Urinary bladder (tissue), 4 donors: ENCODE results near the gene ARHGAP26. TPM values are rescaled to one million over a fixed set of nuclear protein-coding genes. Genes with fewer than 3 reads are reported as not detected.

Source experiments
- DNase-seq: peaks from one replicate; pipeline ENCODE4 v3.0.0-alpha.2; 2015; ENCODE audit errors: extremely low spot score
- H3K27ac ChIP-seq: one replicate; pipeline ENCODE4 v1.5.1; 2013; ENCODE audit warnings: low read depth, mild to moderate bottlenecking, moderate library complexity
- H3K36me3 ChIP-seq: one replicate; pipeline ENCODE4 v1.6.1; 2013; ENCODE audit warnings: mild to moderate bottlenecking, moderate library complexity; ENCODE audit not compliant: insufficient read depth
- H3K4me1 ChIP-seq: one replicate; pipeline ENCODE4 v1.6.1; 2013; ENCODE audit warnings: mild to moderate bottlenecking, moderate library complexity; ENCODE audit not compliant: insufficient read depth
- H3K4me3 ChIP-seq: one replicate; pipeline ENCODE4 v1.5.1; 2013; ENCODE audit warnings: low read depth, low read length
- WGBS: extraction: QIAGEN DNeasy Blood & Tissue Kit; methylation state at CpG from one replicate; pipeline ENCODE4 v1.1.7; 2013; 5-methylcytosine and 5-hydroxymethylcytosine counted together
- polyA plus RNA-seq: library from polyadenylated mRNA; stranded (reverse); fragments of 200-250 nt; gene quantifications from one replicate; pipeline ENCODE4 v1.2.3, GENCODE V29; 2013
- total RNA-seq: library from RNA; depleted of rRNA; stranded (reverse); fragments of >200 nt; gene quantifications from one replicate; pipeline ENCODE4 v1.2.3, GENCODE V29; 2014
- donor health status: healthy with polysubstance abuse.
- donor health status: healthy.

ARHGAP26 gene
- total and polyA plus RNA-seq, 2 donors: 5.7 to 54.2 TPM

DNA sequence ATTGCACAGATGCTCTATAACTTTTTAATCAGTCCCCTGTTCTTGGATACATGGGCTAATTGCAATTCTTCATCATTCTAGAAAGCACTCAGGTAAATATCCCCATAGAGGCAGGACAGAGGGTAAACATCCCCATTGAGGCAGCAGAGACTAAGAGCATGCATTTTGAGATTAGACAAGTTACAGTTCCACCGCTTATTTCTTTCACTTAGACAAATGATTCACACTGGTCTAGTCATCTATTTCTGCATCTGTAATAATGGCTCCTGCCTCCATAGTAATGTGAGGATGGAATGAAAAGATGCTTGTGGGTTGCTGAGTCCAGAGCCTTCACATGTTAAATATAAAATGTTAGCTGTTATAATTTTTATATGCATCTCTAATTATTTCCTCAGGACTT, 276.9 kb downstream of the ARHGAP26 start:
- no peak for DNase-seq
- Histone ChIP-seq H3K36me3 (no peaks in the 10 kb centered on the region), H3K27ac (no peak overlapping the region), H3K4me3 (no peak overlapping the region), H3K4me1 (no peaks in the 10 kb centered on the region)
- WGBS: 88% methylated on average over 1 of the region's 1 CpG

DNA sequence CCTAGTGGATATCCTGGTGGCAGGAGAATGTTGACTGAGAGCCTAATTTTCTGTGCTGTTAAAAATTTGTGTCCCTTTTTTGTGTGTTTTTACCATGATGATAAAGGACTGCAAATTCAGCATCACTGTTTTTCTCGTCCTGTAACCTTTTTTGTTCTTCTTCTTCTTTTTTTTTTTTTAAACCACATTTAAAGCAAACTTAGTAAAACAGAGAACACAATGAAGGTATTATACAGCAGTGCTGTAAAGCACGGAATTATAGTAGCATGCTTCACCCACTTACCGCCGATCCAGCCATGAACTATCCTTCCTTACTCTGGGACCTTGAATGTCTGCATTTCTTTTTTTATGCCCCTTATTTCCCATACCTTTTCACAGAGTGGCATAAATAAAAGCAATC, 280.0 kb downstream of the ARHGAP26 start:
- no peak for DNase-seq
- 92% methylated on average over 4 of the region's 4 CpGs for WGBS
- Histone ChIP-seq H3K4me3 (no peak overlapping the region), H3K36me3 (no peaks in the 10 kb centered on the region), H3K27ac (no peak overlapping the region), H3K4me1 (no peaks in the 10 kb centered on the region)

DNA sequence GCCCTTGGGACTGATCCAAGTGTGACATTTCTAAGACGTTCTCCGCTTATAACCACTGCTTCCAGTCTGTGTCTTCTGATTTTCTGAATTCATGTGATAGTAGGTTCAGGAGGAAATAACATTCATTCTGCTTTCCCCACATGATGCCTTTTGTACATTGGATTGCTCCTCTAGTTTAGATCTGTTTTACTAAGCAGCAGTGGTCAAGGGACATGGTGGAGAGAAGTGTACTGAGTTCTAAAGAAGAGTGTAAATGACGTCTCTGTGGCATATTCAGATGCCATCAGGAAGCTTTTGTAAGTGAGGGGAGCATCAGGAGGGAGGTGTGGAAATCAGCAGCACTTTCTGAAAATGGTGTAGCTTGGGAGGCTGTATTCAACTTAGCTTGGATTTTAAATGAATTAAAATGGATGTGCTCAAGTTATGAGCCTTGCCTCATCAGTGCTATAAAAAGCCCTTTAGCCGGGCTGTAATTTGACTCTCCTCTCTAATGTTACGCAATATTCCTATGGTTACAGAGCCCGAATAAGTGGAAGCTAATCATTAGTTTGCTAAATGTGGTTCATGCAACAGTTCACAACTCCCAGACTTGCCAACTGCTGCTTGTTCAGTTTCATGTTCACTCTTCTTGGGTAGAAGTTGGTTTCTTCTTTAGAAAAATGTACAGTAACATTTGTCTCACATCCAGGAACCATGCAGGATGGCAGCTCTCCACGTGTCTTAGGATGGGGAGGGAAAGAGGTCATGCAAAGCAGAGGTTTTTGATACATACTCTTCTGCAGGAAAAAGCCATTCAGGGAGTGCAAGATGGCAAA, 281.3 kb downstream of the ARHGAP26 start:
- peak; percentile 55 for DNase-seq
- Histone ChIP-seq H3K36me3 (no peaks in the 10 kb centered on the region), H3K4me3 (no peak overlapping the region), H3K4me1 (no peaks in the 10 kb centered on the region), H3K27ac (no peak overlapping the region)
- WGBS: 36% methylated on average over 7 of the region's 7 CpGs

DNA sequence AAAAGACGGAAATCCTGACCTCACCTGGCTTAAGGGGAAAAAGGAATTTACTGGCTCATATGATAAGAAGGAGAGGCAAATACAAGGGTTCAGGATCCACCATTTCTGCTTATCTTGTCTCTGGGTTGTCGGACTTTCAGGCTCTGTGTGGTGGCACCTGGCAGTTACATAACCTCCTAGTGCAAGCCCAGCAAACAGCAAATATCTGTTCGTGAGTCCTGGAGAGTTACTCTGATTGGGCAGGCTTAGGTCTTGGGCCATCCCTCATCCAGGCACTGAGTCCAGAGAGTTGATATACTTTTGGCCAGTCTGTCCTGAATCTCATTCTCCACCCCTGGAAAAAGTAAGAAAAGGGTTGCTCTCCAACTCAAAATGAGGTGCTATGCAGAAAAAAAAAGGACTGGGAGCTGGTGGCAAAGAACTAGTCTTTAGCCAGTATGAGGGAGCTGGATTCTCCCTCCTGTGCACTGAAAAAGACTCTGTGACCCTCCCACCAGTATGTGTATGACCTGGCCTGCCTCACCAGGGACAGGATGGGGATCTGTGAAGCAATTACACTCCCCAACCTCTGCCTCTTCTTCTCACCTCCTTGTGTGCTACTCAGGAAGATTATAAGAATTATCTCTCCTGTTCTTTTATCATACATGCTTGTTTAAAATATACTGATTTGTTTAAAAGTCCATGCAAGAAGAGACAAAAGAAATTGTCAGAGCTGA, 282.9 kb downstream of the ARHGAP26 start:
- peaks cover 2% of the 10 kb centered on the region for H3K4me1 ChIP-seq
- DNase-seq: no peak
- H3K4me3 ChIP-seq: no peak overlapping the region
- 88% methylated on average over 3 of the region's 3 CpGs for WGBS
- H3K36me3 ChIP-seq: no peaks in the 10 kb centered on the region
- no peak overlapping the region for H3K27ac ChIP-seq

DNA sequence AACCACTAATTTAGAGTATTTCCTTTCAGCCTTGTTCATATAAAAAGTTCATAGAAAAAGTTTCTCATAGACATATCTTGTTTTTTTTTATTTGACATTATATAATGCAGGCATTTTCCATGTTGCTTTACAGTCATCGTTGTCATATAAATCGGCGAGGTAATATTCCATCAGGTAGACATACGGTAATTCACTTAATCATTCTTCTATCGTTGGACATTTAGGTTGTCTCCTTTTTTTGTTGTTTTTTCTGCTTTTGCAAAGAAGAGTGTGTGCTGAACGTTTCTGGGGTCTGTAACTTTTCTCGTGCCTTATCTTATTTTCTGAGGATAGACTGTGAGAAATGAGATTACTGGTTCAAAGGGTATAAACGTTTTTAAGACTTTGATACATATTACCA, 283.6 kb downstream of the ARHGAP26 start:
- 86% methylated on average over 8 of the region's 8 CpGs for WGBS
- no peak for DNase-seq
- peaks cover 2% of the 10 kb centered on the region for H3K4me1 ChIP-seq
- H3K36me3 ChIP-seq: no peaks in the 10 kb centered on the region
- H3K27ac ChIP-seq: no peak overlapping the region
- H3K4me3 ChIP-seq: no peak overlapping the region

DNA sequence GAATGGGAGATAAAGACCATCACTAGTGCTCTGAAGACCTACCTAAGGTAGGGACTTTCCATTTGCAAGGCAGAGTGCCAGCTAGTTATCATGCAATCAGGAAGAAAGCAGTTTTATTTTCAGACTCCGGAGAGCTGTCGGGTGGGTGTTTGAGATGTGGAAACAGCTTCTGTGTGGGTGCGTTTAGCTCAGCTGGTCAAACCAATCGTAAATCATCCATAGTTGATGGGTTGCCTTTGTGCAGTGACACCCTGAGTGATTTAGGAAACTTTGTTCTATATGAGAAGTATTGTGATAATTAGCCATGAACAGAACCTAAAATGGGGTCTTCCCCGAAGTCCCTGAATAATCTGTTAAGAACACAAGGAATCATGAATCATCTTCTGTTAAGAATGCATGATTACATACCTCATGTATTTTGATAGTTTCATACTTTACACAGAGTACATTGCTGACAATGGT, 284.3 kb downstream of the ARHGAP26 start:
- Histone ChIP-seq H3K27ac (no peak overlapping the region), H3K4me1 (peaks cover 2% of the 10 kb centered on the region), H3K4me3 (no peak overlapping the region), H3K36me3 (no peaks in the 10 kb centered on the region)
- WGBS: 53% methylated on average over 5 of the region's 5 CpGs
- no peak for DNase-seq

DNA sequence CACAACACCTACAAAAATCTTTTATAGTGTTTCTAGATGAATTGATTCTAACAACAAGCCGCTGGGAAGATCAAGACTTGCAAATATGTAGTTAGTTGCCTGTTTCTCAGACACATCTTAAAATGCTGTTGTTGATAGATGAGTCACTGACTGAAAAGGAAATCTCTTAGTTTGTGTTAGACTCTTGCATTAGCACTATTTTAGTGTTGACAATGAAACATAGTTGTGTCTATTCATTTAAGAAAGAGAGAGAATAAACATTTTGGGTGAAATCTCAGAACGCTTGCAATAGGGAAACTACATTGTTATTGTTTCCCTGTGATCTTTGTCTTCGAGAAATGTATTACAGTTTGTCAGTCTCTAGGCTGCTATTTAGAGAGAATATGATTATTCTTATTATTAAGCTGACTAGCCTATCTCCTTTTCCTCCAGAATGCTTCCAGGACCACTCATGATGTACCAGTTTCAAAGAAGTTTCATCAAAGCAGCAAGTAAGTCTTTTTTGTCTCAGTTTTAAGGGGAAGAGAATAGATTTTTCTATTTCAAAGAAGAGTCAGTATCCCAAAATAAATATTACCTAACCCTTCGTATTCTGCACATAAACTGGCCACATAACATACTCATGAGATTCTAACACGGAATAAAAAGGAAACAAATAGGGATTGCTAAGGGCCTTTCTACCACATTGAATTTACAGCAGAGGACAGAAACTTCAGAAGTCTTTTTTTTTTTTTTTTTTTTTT, 285.6 kb downstream of the ARHGAP26 start:
- Histone ChIP-seq H3K4me1 (peaks cover 2% of the 10 kb centered on the region), H3K4me3 (no peak overlapping the region), H3K36me3 (no peaks in the 10 kb centered on the region), H3K27ac (no peak overlapping the region)
- DNase-seq: no peak
- WGBS: 83% methylated on average over 5 of the region's 5 CpGs

DNA sequence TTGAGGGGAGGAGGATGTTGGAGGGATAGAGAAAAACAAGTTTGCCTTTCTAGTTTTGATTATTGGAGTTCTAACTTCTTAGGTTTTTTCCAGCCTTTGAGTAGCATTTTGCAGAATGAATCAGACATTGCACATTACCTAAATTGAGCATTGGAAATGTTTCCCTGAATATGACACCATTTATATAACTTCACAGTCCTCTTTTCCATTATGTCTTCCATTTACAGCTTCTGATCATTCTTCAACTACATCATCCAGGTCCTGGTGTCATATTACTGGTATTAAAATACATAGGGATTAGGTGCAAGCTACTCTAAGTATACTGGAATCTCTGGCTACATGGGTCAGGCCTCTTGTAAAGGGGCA, 286.1 kb downstream of the ARHGAP26 start:
- DNase-seq: no peak
- Histone ChIP-seq H3K4me3 (no peak overlapping the region), H3K36me3 (no peaks in the 10 kb centered on the region), H3K27ac (no peak overlapping the region), H3K4me1 (peaks cover 2% of the 10 kb centered on the region)

DNA sequence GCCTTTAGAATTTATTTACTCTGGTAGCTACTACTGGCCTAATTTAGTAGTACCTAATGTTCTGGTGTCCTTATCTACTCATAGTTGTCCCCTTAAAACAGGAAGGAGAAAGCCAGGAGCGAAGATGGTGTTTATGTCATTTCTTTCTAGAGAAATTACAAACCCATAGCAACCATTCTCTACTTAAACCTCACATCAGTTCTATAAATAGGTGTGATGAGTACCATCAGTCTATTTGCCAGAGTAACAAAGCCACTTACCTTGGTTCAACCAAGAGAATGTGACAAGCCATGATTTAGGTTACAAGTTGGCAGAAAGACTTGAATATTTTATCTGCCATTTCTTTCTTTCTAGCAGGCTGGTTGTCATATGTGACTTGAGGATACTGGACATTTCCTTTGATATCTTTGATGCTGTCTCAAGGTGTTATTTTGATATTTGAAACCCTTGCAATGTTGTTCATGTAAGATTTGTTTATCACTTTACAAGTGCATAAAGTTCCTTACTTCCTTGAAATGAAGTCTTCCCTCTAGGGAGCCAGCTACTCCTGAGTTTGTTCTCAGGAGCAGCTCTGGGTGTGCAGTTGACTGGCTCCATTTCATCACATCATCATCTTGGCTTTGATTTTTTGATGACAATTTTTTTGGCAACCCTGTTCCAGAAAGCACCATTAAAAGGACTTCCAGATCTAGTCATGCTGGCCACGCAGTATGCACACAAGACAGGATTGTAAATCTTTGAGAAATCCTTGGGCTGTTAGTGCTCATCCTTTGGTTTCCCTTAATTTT, 286.8 kb downstream of the ARHGAP26 start:
- no peaks in the 10 kb centered on the region for H3K36me3 ChIP-seq
- no peak overlapping the region for H3K27ac ChIP-seq
- no peak for DNase-seq
- no peak overlapping the region for H3K4me3 ChIP-seq
- peaks cover 2% of the 10 kb centered on the region for H3K4me1 ChIP-seq
- 84% methylated on average over 2 of the region's 2 CpGs for WGBS

- H3K27ac ChIP-seq: no peak overlapping the region
- peaks cover 2% of the 10 kb centered on the region for H3K4me1 ChIP-seq
- H3K4me3 ChIP-seq: no peak overlapping the region
- no peaks in the 10 kb centered on the region for H3K36me3 ChIP-seq
- DNase-seq: no peak
- whole genome bisulfite sequencing: 75% methylated on average over 3 of the region's 3 CpGs
These were observed 287.4 kb downstream of the ARHGAP26 start for GRCh38 chr5:143057580-143057999.

- 98% methylated on average over 1 of the region's 1 CpG for WGBS
- no peak for DNase-seq
- Histone ChIP-seq H3K4me1 (peaks cover 2% of the 10 kb centered on the region), H3K27ac (no peak overlapping the region), H3K4me3 (no peak overlapping the region), H3K36me3 (no peaks in the 10 kb centered on the region)
These were observed 289.2 kb downstream of the ARHGAP26 start for GRCh38 chr5:143059355-143059754.

- 58% methylated on average over 3 of the region's 3 CpGs for WGBS
- Histone ChIP-seq H3K27ac (no peak overlapping the region), H3K4me1 (peaks cover 2% of the 10 kb centered on the region)
These were observed 290.0 kb downstream of the ARHGAP26 start for GRCh38 chr5:143059976-143060765.

More at GRCh38 chr5:143059976-143060765, 290.0 kb downstream of the ARHGAP26 start:
- no peak overlapping the region for H3K4me3 ChIP-seq
- H3K36me3 ChIP-seq: no peaks in the 10 kb centered on the region
- no peak for DNase-seq
